Endodermal cell (in vitro differentiated cells): ENCODE data around the gene GBP6. TPM values are rescaled to one million over a fixed set of nuclear protein-coding genes. Genes with fewer than 3 reads are reported as not detected.

Experiments
- DNase-seq: peaks from one replicate; pipeline ENCODE4 v3.0.0-alpha.2; 2017
- H3K27ac ChIP-seq: 2 replicates; pipeline ENCODE4 v1.5.1; 2013; ENCODE audit warnings: mild to moderate bottlenecking, low read depth, low read length, moderate library complexity
- H3K27me3 ChIP-seq: 2 replicates; pipeline ENCODE4 v1.6.1; 2013; ENCODE audit warnings: mild to moderate bottlenecking, low read length, moderate library complexity; ENCODE audit not compliant: insufficient read depth, control insufficient read depth, poor library complexity, severe bottlenecking
- H3K36me3 ChIP-seq: 2 replicates; pipeline ENCODE4 v1.7.0; 2013; ENCODE audit warnings: mild to moderate bottlenecking, low read length, moderate library complexity; ENCODE audit not compliant: control insufficient read depth, insufficient read depth
- H3K4me1 ChIP-seq: one replicate; pipeline ENCODE4 v1.7.0; 2013; ENCODE audit warnings: low read length; ENCODE audit not compliant: control insufficient read depth, insufficient read depth
- H3K4me3 ChIP-seq: 2 replicates; pipeline ENCODE4 v1.5.1; 2013; ENCODE audit warnings: mild to moderate bottlenecking, low read length, moderate library complexity
- H3K9ac ChIP-seq: 2 replicates; pipeline ENCODE4 v1.6.1; 2013; ENCODE audit warnings: mild to moderate bottlenecking, low read length, moderate library complexity; ENCODE audit not compliant: poor library complexity, severe bottlenecking; ENCODE audit errors: extremely low read depth
- H3K9me3 ChIP-seq: 2 replicates; pipeline ENCODE4 v1.6.1; 2013; ENCODE audit warnings: mild to moderate bottlenecking, low read length, moderate library complexity; ENCODE audit not compliant: control insufficient read depth
- H3K27ac Mint-ChIP-seq: 2 replicates; pipeline ENCODE4 v1.8.0; 2020; ENCODE audit warnings: mixed read lengths
- H3K27me3 Mint-ChIP-seq: 2 replicates; pipeline ENCODE4 v1.8.0; 2021; ENCODE audit warnings: mild to moderate bottlenecking, mixed read lengths; ENCODE audit not compliant: insufficient read depth
- H3K36me3 Mint-ChIP-seq: 2 replicates; pipeline ENCODE4 v1.8.0; 2020; ENCODE audit warnings: low read depth, mixed read lengths
- H3K4me1 Mint-ChIP-seq: 2 replicates; pipeline ENCODE4 v1.8.0; 2020; ENCODE audit warnings: mixed read lengths
- H3K4me3 Mint-ChIP-seq: 2 replicates; pipeline ENCODE4 v1.8.0; 2020; ENCODE audit warnings: mild to moderate bottlenecking, moderate library complexity, mixed read lengths
- H3K9me3 Mint-ChIP-seq: 2 replicates; pipeline ENCODE4 v1.8.0; 2020; ENCODE audit warnings: mild to moderate bottlenecking, mixed read lengths
- CTCF ChIP-seq: fragments of 200-600 bp; sonication (generic); conservative IDR thresholded peaks from 2 replicates; pipeline ENCODE4 v1.5.0; 2021; ENCODE audit warnings: antibody characterized with exemption, mild to moderate bottlenecking
- WGBS, 2 experiments: methylation state at CpG; one replicate each; pipeline versions ENCODE4 v1.1.5 to v1.1.7; 2013; ENCODE audit warnings: missing lambda C conversion rate in 2 of 2, mixed read lengths in 1 of 2; ENCODE audit not compliant: insufficient coverage in 1 of 2, insufficient read length in 1 of 2; 5-methylcytosine and 5-hydroxymethylcytosine counted together
- total RNA-seq, 2 donors: library from RNA; stranded (reverse); fragmentation: NEBNext Ultra II Directional in 1 of 2; extraction: Animal tissue kit (Norgen Biotek cat#: 25700) in 1 of 2; gene quantifications; 2 replicates in 1 of 2; 3 replicates in 1 of 2; pipeline ENCODE4 v1.2.1, GENCODE V29; 2021

Gene GBP6
- total RNA-seq, 2 donors from 2014 or later = not detected

DNA sequence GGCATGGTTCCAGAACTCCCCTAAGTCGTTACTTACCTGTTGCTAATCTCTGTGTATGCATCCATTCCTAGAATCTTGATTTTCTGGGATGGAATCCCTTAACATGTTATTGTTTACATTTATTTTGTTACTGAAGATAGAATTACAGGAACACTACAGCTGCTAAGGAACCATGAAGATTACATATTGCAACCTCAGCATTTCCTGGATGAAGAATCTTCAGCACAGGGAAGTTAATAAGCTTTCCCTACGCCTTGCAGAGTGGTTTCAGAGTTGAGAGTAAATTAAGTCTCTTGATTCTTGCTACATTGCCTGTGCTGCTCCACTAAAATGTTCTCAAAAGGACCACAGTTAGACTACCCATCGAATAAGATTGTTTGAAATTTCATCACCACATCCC, 31.4 kb upstream of the GBP6 start:
- TF ChIP-seq CTCF = no peak
- no peaks in the 10 kb centered on the region for H3K9me3 ChIP-seq
- 67 to 88% methylated on average over 1 to 3 of the region's 3 CpGs for WGBS, 2 experiments
- Mint-ChIP-seq H3K36me3 (no peaks in the 10 kb centered on the region), H3K27ac (no peak overlapping the region), H3K27me3 (no peaks in the 10 kb centered on the region), H3K9me3 (peaks cover 10% of the 10 kb centered on the region), H3K4me3 (no peak overlapping the region), H3K4me1 (no peaks in the 10 kb centered on the region)
- H3K27me3 ChIP-seq = no peaks in the 10 kb centered on the region
- no peak overlapping the region for H3K9ac ChIP-seq
- H3K4me1 ChIP-seq = no peaks in the 10 kb centered on the region
- H3K4me3 ChIP-seq = no peak overlapping the region
- no peak for DNase-seq
- H3K27ac ChIP-seq = no peak overlapping the region
- H3K36me3 ChIP-seq = no peaks in the 10 kb centered on the region

- no peaks in the 10 kb centered on the region for H3K9me3 ChIP-seq
- H3K9me3 Mint-ChIP-seq = no peaks in the 10 kb centered on the region
- no peaks in the 10 kb centered on the region for H3K27me3 ChIP-seq
- no peaks in the 10 kb centered on the region for H3K36me3 ChIP-seq
- no peak for TF ChIP-seq CTCF
- H3K4me1 ChIP-seq = no peaks in the 10 kb centered on the region
- H3K27ac Mint-ChIP-seq = no peak overlapping the region
- H3K4me3 ChIP-seq = no peak overlapping the region
- no peak for DNase-seq
- H3K4me1 Mint-ChIP-seq = no peaks in the 10 kb centered on the region
- no peak overlapping the region for H3K27ac ChIP-seq
- no peaks in the 10 kb centered on the region for H3K36me3 Mint-ChIP-seq
- H3K27me3 Mint-ChIP-seq = no peaks in the 10 kb centered on the region
- H3K9ac ChIP-seq = no peak overlapping the region
- no peak overlapping the region for H3K4me3 Mint-ChIP-seq
Measured at GRCh38 chr1:89335486-89335885, 28.4 kb upstream of the GBP6 start.

- H3K27me3 ChIP-seq = no peaks in the 10 kb centered on the region
- H3K27ac ChIP-seq = no peak overlapping the region
- no peak overlapping the region for H3K4me3 Mint-ChIP-seq
- no peak for TF ChIP-seq CTCF
- no peaks in the 10 kb centered on the region for H3K4me1 Mint-ChIP-seq
- H3K9me3 Mint-ChIP-seq = no peaks in the 10 kb centered on the region
- no peaks in the 10 kb centered on the region for H3K4me1 ChIP-seq
- no peaks in the 10 kb centered on the region for H3K36me3 ChIP-seq
- no peak for DNase-seq
- 87% methylated on average over 4 of the region's 4 CpGs; no CpG with 5 or more reads in 1 of the 2 experiments for WGBS, 2 experiments
- no peaks in the 10 kb centered on the region for H3K9me3 ChIP-seq
- no peak overlapping the region for H3K4me3 ChIP-seq
- H3K27ac Mint-ChIP-seq = no peak overlapping the region
- no peaks in the 10 kb centered on the region for H3K36me3 Mint-ChIP-seq
- no peaks in the 10 kb centered on the region for H3K27me3 Mint-ChIP-seq
- no peak overlapping the region for H3K9ac ChIP-seq
Measured at GRCh38 chr1:89337903-89338302, 26.0 kb upstream of the GBP6 start.
